ENCODE results near the gene RNASEH2C. TPM values are rescaled to one million over a fixed set of nuclear protein-coding genes. Genes with fewer than 3 reads are reported as not detected.
"Not testable (repeated sequence)": the region's sequence is repeated elsewhere in the genome, so short reads cannot be mapped to it uniquely, and the experiment has no call there.

The RNASEH2C gene
- total and polyA plus RNA-seq, 4 donors: 21.8 to 97.7 (median 75.4) TPM

- H3K4me3 ChIP-seq: no peak overlapping the region
- H3K36me3 ChIP-seq (ENCODE audit: control insufficient read depth in 4 of 4, insufficient read depth in 4 of 4, low read length in 4 of 4): peaks cover 2 to 25% (median 22%) of the 10 kb centered on the region in 4 donors
- peaks cover 0 to 10% (median 0%) of the 10 kb centered on the region in 5 donors for H3K4me1 ChIP-seq (ENCODE audit: control insufficient read depth in 5 of 5, insufficient read depth in 5 of 5, low read length in 5 of 5)
- TF ChIP-seq, protein P1, sequence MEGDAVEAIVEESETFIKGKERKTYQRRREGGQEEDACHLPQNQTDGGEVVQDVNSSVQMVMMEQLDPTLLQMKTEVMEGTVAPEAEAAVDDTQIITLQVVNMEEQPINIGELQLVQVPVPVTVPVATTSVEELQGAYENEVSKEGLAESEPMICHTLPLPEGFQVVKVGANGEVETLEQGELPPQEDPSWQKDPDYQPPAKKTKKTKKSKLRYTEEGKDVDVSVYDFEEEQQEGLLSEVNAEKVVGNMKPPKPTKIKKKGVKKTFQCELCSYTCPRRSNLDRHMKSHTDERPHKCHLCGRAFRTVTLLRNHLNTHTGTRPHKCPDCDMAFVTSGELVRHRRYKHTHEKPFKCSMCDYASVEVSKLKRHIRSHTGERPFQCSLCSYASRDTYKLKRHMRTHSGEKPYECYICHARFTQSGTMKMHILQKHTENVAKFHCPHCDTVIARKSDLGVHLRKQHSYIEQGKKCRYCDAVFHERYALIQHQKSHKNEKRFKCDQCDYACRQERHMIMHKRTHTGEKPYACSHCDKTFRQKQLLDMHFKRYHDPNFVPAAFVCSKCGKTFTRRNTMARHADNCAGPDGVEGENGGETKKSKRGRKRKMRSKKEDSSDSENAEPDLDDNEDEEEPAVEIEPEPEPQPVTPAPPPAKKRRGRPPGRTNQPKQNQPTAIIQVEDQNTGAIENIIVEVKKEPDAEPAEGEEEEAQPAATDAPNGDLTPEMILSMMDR (IDR thresholded peaks at IDR 0.05; ENCODE audit: control extremely low read depth, extremely low read depth): no peak
- DNase-seq (no peak), ATAC-seq (ENCODE audit: insufficient read depth, low FRiP score) (no peak)
- no peak overlapping the region for H3K27ac ChIP-seq (ENCODE audit: low read depth in 1 of 2, low read length in 1 of 2)
- no peak overlapping the region for H3K9ac ChIP-seq (ENCODE audit: insufficient read depth in 1 of 2, low read length in 2 of 2)
- 70 to 77% methylated on average over 3 of the region's 3 CpGs for WGBS, 2 donors
- H3K9me3 ChIP-seq (ENCODE audit: control insufficient read depth in 4 of 4, insufficient read depth in 3 of 4, low read length in 3 of 4): no peaks in the 10 kb centered on the region
- H3K27me3 ChIP-seq (ENCODE audit: control insufficient read depth in 3 of 3, insufficient read depth in 3 of 3, low read length in 2 of 3): no peaks in the 10 kb centered on the region
These were observed 10.2 kb downstream of the RNASEH2C start for GRCh38 chr11:65710421-65710820.

GRCh38 chr11:65709661-65710060, 10.9 kb downstream of the RNASEH2C start:
- Histone ChIP-seq H3K27ac (ENCODE audit: low read depth in 1 of 2, low read length in 1 of 2) (no peak overlapping the region), H3K9me3 (ENCODE audit: control insufficient read depth in 4 of 4, insufficient read depth in 3 of 4, low read length in 3 of 4) (no peaks in the 10 kb centered on the region), H3K4me1 (ENCODE audit: control insufficient read depth in 5 of 5, insufficient read depth in 5 of 5, low read length in 5 of 5) (peaks cover 0 to 10% (median 0%) of the 10 kb centered on the region in 5 donors), H3K4me3 (no peak overlapping the region), H3K9ac (ENCODE audit: insufficient read depth in 1 of 2, low read length in 2 of 2) (no peak overlapping the region), H3K27me3 (ENCODE audit: control insufficient read depth in 3 of 3, insufficient read depth in 3 of 3, low read length in 2 of 3) (no peaks in the 10 kb centered on the region), H3K36me3 (ENCODE audit: control insufficient read depth in 4 of 4, insufficient read depth in 4 of 4, low read length in 4 of 4) (peaks cover 0 to 18% (median 16%) of the 10 kb centered on the region in 4 donors)
- ATAC-seq (ENCODE audit: insufficient read depth, low FRiP score) (no peak), DNase-seq (no peak)
- WGBS, 2 donors: 67 to 77% methylated on average over 8 of the region's 8 CpGs
- TF ChIP-seq, protein P1 (IDR thresholded peaks at IDR 0.05; ENCODE audit: control extremely low read depth, extremely low read depth): no peak

GRCh38 chr11:65708451-65708850, 12.1 kb downstream of the RNASEH2C start:
- no peak overlapping the region for H3K27ac ChIP-seq (ENCODE audit: low read depth in 1 of 2, low read length in 1 of 2)
- peaks cover 0 to 10% (median 0%) of the 10 kb centered on the region in 5 donors for H3K4me1 ChIP-seq (ENCODE audit: control insufficient read depth in 5 of 5, insufficient read depth in 5 of 5, low read length in 5 of 5)
- DNase-seq (no peak), ATAC-seq (ENCODE audit: insufficient read depth, low FRiP score) (no peak)
- H3K4me3 ChIP-seq: no peak overlapping the region
- WGBS, 2 donors: 86 to 89% methylated on average over 5 of the region's 5 CpGs
- TF ChIP-seq, protein P1 (IDR thresholded peaks at IDR 0.05; ENCODE audit: control extremely low read depth, extremely low read depth): no peak
- no peaks in the 10 kb centered on the region for H3K27me3 ChIP-seq (ENCODE audit: control insufficient read depth in 3 of 3, insufficient read depth in 3 of 3, low read length in 2 of 3)
- H3K9me3 ChIP-seq (ENCODE audit: control insufficient read depth in 4 of 4, insufficient read depth in 3 of 4, low read length in 3 of 4): no peaks in the 10 kb centered on the region
- no peak overlapping the region for H3K9ac ChIP-seq (ENCODE audit: insufficient read depth in 1 of 2, low read length in 2 of 2)
- H3K36me3 ChIP-seq (ENCODE audit: control insufficient read depth in 4 of 4, insufficient read depth in 4 of 4, low read length in 4 of 4): peaks cover 0 to 7% (median 3%) of the 10 kb centered on the region in 4 donors

DNA sequence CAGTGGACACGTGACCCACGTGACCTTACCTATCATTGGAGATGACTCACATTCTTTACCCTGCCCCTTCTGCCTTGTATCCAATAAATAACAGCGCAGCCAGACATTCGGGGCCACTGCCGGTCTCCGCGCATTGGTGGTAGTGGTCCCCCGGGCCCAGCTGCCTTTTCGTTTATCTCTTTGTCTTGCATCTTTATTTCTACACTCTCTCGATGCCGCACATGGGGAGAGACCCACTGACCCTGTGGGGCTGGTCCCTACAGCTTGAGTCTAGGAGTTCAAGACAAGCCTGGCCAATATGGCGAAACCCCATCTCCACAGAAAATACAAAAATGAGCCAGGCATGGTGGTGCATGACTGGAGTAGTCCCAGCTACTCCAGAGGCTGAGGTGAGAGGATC, 13.6 kb downstream of the RNASEH2C start:
- WGBS, 2 donors: 93 to 95% methylated on average over 9 to 10 of the region's 12 CpGs
- not testable (repeated sequence) for H3K4me1 ChIP-seq (ENCODE audit: control insufficient read depth in 5 of 5, insufficient read depth in 5 of 5, low read length in 5 of 5); H3K9me3 ChIP-seq (ENCODE audit: control insufficient read depth in 4 of 4, insufficient read depth in 3 of 4, low read length in 3 of 4); H3K36me3 ChIP-seq (ENCODE audit: control insufficient read depth in 4 of 4, insufficient read depth in 4 of 4, low read length in 4 of 4); H3K27me3 ChIP-seq (ENCODE audit: control insufficient read depth in 3 of 3, insufficient read depth in 3 of 3, low read length in 2 of 3); H3K9ac ChIP-seq (ENCODE audit: insufficient read depth in 1 of 2, low read length in 2 of 2); H3K27ac ChIP-seq (ENCODE audit: low read depth in 1 of 2, low read length in 1 of 2); ATAC-seq (ENCODE audit: insufficient read depth, low FRiP score); H3K4me3 ChIP-seq; DNase-seq
